CD4-positive, alpha-beta T cell treated with Interleukin-17A for 1 hour (primary cell): ENCODE measurements around the gene NID2.

Experiments
- DNase-seq: peaks from one replicate; pipeline ENCODE4 v3.0.0-alpha.2; 2020

The NID2 gene

GRCh38 chr14:52068615-52069306 lies at the start of gene NID2:
NID2 (minus strand) TSS chr14:52069059; CDS start chr14:52068994, 65 bp downstream.
- peak; percentile 55 for DNase-seq

DNA sequence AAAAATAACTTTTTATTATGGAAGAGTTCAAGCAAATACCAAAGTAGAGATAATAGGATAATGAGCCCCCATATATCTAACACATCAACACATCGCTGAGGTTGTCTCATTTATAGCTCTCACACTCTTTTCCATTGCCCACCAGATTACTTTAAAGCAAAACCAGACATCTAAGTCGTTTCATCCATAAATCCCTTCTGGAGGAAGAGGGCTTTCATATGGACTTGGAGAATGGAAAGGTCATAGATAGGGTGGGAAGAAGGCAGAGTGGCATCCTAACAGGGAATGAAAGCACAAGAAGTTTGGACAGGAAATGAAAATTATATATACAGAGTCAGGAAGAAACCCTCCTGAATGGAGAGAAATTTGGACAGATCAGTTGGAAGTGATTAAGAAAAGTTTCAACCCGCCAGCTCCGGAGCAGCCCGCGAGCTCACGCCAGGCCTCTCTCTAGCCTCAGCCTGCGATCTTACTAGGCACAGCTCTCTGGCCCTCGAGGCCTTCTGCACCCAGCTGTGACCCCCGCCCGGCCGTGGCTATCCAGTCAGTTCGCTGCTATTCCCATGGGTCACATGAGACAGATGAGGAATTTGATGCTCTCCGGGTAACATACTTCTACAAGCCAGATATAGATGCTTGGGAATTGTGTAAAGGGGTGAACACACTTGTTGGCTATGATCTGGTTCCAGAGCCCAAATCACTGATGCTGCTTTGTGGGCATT lies 48.4 kb upstream of the NID2 start:
- DNase-seq: no peak

DNA sequence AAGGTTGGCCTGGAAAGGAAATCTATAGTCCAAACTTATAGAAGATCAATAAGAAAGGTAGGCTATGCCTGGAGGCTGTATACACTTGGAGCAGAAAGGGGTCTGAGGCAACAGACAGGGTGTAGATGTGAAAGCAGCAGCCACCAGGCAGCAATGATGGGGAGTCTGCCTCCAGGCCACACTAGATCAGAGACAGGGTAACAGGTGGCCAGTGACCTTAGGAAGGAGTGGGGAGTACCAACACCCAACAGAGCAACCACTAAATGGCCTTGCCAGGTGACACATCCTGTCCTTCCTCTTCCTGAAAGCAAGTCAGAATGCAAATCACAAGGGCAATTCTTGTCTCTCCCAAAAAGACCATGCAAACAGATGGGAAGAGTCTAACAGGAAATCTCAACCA lies 46.4 kb upstream of the NID2 start:
- no peak for DNase-seq

DNA sequence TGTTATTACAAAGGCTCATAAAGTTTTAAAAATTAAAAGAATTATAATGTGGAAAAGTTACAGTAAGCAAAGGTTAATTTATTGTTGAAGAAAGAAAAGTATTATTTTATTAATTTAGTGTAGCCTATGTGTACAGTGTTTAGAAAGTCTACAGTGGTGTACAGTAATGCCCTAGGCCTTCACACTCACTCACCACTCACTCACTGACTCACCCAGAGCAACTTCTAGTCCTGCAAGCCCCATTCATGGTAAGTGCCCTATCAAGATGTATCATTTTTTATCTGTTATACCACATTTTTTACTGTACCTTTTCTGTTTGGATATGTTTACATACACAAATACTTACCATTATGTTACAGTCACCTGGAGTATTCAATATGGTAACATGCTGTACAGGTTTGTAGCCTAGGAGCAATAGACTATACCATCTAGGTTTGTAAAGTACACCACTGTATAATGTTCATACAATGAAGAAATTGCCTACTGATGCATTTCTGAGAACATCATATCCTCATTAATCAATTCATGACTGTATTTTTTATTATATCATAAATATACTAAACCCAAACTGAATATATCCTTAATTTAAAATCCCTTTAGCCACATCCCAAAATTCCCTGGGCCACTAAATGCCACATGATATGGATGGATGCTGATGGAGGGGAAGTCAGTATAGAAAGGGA lies 43.6 kb upstream of the NID2 start:
- DNase-seq: no peak

- no peak for DNase-seq
Measured at GRCh38 chr14:52111583-52111982, 42.7 kb upstream of the NID2 start.

GRCh38 chr14:52110441-52111086 lies 41.7 kb upstream of the NID2 start:
- DNase-seq: no peak

- no peak for DNase-seq
Measured at GRCh38 chr14:52108823-52109222, 40.0 kb upstream of the NID2 start.

GRCh38 chr14:52106840-52107239 lies 38.0 kb upstream of the NID2 start:
- no peak for DNase-seq

- no peak for DNase-seq
Measured at GRCh38 chr14:52103416-52103815, 34.6 kb upstream of the NID2 start.

GRCh38 chr14:52095794-52096193 lies 26.9 kb upstream of the NID2 start:
- DNase-seq: no peak

- no peak for DNase-seq
Measured at GRCh38 chr14:52095336-52095735, 26.5 kb upstream of the NID2 start.

GRCh38 chr14:52094546-52095271 lies 25.9 kb upstream of the NID2 start:
- DNase-seq: no peak

DNA sequence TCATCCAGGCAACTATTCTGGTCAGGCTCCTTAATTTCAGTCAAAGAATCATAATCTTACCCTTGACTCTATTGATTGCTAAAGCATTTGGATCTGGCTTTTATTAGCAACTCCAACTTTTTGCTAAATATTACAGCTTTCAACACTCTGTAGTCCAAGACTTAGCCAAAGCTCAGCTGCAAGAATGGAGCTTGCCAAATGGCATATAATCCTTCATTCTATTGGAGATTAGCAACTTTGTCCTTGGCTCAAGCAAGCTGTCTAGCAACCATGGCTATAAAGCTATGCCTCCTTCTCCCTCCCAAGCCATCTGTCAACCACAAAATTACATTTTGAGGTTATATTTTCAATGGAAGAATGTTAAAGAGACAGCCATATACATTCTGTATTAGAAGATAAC lies 23.1 kb upstream of the NID2 start:
- DNase-seq: no peak

- DNase-seq: no peak
Measured at GRCh38 chr14:52090936-52091335, 22.1 kb upstream of the NID2 start.

DNA sequence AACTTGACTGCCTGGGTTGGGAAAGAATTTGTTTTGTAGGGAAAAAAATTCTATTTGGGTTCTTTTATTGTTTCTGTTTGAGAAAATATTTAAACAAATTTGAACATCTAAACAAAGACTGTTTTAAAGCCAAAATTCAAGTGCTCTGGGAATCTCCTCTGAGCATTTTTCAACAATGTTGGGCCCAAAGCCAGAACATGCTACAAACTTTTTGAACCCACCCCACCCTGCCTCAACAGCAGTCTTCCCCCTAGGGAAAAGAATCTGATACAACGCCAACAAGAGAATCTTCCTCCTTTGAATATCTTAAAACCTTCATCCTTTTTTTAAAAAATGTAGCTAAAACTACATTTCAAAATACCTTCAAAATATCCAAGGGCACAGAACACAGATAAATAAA lies 20.4 kb upstream of the NID2 start:
- DNase-seq: no peak

DNA sequence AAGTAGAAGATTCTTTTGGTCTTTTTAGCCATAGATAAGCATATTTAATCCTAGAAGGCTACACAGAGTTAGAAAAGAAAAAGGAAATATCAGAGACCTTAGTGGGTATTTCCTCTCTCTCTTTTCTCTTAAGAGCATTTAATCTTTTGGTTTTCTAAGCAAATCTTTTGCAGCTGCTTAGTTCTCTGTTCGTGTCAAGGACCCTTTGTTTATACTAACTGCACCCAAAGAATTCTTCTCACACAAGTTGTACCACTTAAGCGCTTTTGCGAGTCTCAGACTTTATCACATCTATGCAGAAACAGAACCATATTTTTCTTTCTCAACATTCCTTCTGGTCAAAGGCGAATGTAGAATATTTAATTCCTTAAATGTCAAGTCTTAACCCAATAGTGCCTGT lies 17.9 kb upstream of the NID2 start:
- no peak for DNase-seq

- DNase-seq: no peak
Measured at GRCh38 chr14:52082903-52083302, 14.0 kb upstream of the NID2 start.

DNA sequence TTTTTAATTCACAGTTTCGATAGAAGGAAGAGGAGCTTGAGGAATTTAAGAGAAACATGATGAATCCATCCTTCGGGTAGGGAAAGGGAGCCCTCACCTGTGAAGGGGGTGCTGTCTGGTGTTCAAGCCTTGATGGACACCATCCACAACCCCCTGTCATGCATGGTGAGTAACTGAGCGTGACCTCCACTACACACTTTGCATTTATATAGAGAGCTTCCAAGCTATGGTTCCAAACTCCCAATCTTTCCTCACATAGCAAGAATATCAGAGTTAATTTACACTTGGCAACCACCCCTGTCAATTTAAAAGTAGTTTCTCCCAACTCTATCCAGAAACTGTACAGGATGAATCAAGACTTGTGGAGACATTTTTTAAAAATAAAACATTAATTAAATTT lies 13.1 kb upstream of the NID2 start:
- DNase-seq: no peak

GRCh38 chr14:52080808-52081755 lies 12.2 kb upstream of the NID2 start:
- DNase-seq: no peak

GRCh38 chr14:52080158-52080800 lies 11.4 kb upstream of the NID2 start:
- DNase-seq: no peak
